Spinal cord (tissue), 10 donors: ENCODE data around the gene C17orf113. TPM values are rescaled to one million over a fixed set of nuclear protein-coding genes. Genes with fewer than 3 reads are reported as not detected.

Experiments
- DNase-seq, 6 donors: peaks; one replicate each; pipeline versions ENCODE4 v3.0.0 to v3.0.0-alpha.2; 2013 to 2015; ENCODE audit warnings: low spot score in 6 of 6, low read depth in 4 of 6
- H3K27ac ChIP-seq: one replicate; pipeline ENCODE4 v1.5.1; 2013; ENCODE audit warnings: low read depth, low read length, control low read depth
- H3K27me3 ChIP-seq: one replicate; pipeline ENCODE4 v1.6.1; 2013; ENCODE audit warnings: low read length; ENCODE audit not compliant: control insufficient read depth, insufficient read depth
- H3K36me3 ChIP-seq: one replicate; pipeline ENCODE4 v1.6.1; 2013; ENCODE audit warnings: low read length; ENCODE audit not compliant: control insufficient read depth, insufficient read depth
- H3K4me1 ChIP-seq: one replicate; pipeline ENCODE4 v1.6.1; 2013; ENCODE audit warnings: low read length; ENCODE audit not compliant: control insufficient read depth, insufficient read depth
- H3K4me3 ChIP-seq: one replicate; pipeline ENCODE4 v1.5.1; 2013; ENCODE audit warnings: low read depth, low read length, control low read depth
- H3K9me3 ChIP-seq: one replicate; pipeline ENCODE4 v1.6.1; 2013; ENCODE audit warnings: low read length; ENCODE audit not compliant: control insufficient read depth, insufficient read depth
- WGBS: methylation state at CpG from one replicate; pipeline ENCODE4 v1.1.5; 2013; ENCODE audit warnings: missing lambda C conversion rate; ENCODE audit not compliant: insufficient coverage; 5-methylcytosine and 5-hydroxymethylcytosine counted together
- polyA plus RNA-seq, 2 donors: library from polyadenylated mRNA; unstranded; fragments of 120-200 nt; gene quantifications; one replicate each; pipeline ENCODE4 v1.2.1, GENCODE V29; 2013; ENCODE audit not compliant: insufficient read length in 2 of 2
- total RNA-seq, 2 donors: library from RNA; depleted of rRNA in 1 of 2; stranded (reverse); fragments of 120-200 nt in 1 of 2; fragments of >200 nt in 1 of 2; gene quantifications; one replicate each; pipeline versions ENCODE4 v1.2.3 to v1.2.4, GENCODE V29; 2013 to 2014
- donor health status: healthy.

C17orf113 gene
- total and polyA plus RNA-seq, 4 donors, result 3.0 to 4.5 (median 3.2) TPM

DNA sequence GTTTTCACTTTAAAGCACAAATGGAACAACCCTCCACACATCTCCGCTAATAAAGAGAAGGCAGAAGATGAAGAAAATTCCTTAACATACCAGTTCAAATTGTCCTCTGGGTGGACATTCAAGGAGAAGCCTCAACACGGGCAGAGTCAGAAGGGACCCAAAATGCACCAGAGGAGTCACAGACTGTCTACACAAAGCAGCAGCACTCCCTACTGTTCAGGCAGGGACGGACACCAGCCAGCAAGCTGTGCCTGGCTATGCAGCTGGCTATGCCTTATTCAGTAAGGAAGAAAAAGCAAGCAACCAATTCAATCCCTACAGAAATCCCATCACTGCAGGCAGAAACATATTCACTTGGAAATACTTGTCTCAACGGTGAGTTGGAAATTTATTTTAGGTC, 41.2 kb downstream of the C17orf113 start:
- no peak overlapping the region for H3K27ac ChIP-seq
- H3K27me3 ChIP-seq, result no peaks in the 10 kb centered on the region
- H3K4me3 ChIP-seq, result no peak overlapping the region
- H3K36me3 ChIP-seq, result peaks cover 5% of the 10 kb centered on the region
- H3K4me1 ChIP-seq, result peaks cover 20% of the 10 kb centered on the region
- peak in 1 of 6 donors; percentile 28 for DNase-seq
- WGBS, result 73% methylated on average over 2 of the region's 4 CpGs
- H3K9me3 ChIP-seq, result no peaks in the 10 kb centered on the region

DNA sequence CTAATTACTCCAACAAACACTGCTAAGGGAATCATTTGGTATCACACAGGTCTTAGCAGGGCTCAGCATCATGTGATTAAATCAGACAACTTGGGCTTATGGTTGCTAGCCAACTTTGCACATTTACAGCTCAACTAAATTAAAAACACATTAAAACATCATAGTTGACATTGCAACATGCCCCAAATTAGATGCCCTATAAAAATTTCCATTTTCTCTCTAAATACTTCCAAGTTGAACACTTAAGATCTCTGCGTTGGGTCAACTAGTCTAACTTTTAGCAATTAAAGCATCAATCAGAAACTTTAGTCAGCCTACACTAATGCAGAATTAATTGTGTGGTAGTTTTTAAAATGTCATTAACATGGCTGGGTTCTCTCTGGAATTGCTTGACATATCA, 45.2 kb downstream of the C17orf113 start:
- Histone ChIP-seq H3K9me3 (no peaks in the 10 kb centered on the region), H3K4me3 (no peak overlapping the region), H3K27ac (peak overlapping the region; percentile 64), H3K36me3 (peaks cover 5% of the 10 kb centered on the region), H3K4me1 (peaks cover 14% of the 10 kb centered on the region), H3K27me3 (no peaks in the 10 kb centered on the region)
- peak in 1 of 6 donors; percentile 22 for DNase-seq
- no CpG with 5 or more reads among the region's 1 CpG for WGBS

DNA sequence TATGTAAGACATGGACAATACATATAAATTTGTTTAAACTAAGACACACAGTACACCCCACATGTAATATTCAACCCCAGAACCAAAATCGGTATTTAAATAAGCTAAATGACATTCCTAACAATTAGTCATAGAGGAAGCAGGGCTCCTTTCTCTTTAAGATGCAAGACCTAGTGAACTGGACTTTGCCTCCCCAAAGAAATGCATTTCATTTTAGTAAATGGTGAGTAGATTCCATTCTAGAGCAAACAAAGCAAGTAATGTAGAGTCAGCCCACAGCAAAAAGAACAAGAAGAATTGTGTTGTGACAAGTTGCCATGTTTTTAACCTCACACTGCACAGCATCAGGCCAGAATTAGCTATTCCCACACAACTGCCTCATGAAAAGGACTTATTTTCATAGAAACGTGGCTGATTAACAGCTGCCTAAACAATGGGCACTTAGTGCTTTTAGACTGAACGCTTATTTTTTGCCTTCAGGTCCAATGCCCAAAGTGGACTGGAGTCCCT, 47.6 kb downstream of the C17orf113 start:
- peaks cover 11% of the 10 kb centered on the region for H3K4me1 ChIP-seq
- peak in 1 of 6 donors; percentile 31 for DNase-seq

DNA sequence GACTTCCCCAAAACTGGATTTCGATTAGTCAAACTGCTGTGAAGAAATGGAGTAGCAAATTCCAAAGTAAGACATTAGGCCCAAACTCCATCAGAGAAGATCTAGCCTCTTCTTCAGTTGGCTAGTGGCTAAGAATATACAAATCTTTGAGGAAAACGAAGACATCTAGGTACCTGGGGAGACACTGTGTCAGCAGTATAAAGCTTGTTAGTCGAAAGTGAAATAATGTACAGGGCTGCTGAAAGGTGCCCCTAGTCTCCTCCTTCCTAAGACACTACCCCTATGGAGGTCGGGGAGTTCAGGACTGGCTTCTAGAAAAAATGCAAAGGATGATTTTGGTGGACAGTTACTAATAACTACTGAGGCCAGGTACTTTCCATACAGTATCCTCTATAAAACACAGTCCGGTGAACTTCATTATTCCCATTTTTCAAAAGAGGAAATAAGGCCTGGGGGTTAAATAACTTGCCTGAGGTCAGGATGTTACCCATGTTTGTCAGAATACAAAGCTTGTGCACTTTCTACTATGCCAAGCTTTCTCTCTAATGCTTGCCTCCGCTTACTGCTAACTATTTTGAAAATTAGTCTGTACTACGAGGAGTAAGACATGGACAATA, 48.1 kb downstream of the C17orf113 start:
- peak overlapping the region; percentile 79 for H3K27ac ChIP-seq
- peaks cover 11% of the 10 kb centered on the region for H3K4me1 ChIP-seq
- no peak overlapping the region for H3K4me3 ChIP-seq
- DNase-seq, result no peak
- WGBS, result no CpG with 5 or more reads among the region's 7 CpGs
- no peaks in the 10 kb centered on the region for H3K27me3 ChIP-seq
- peaks cover 23% of the 10 kb centered on the region for H3K36me3 ChIP-seq
- no peaks in the 10 kb centered on the region for H3K9me3 ChIP-seq

More for the DNA sequence above, 47.6 kb downstream of the C17orf113 start:
- Histone ChIP-seq H3K36me3 (peaks cover 17% of the 10 kb centered on the region), H3K27ac (peak overlapping the region; percentile 79), H3K9me3 (no peaks in the 10 kb centered on the region), H3K27me3 (no peaks in the 10 kb centered on the region), H3K4me3 (no peak overlapping the region)
- 48% methylated on average over 2 of the region's 3 CpGs for WGBS

- Histone ChIP-seq H3K4me3 (no peak overlapping the region), H3K9me3 (no peaks in the 10 kb centered on the region), H3K4me1 (peaks cover 11% of the 10 kb centered on the region), H3K27ac (peak overlapping the region; percentile 79), H3K36me3 (peaks cover 28% of the 10 kb centered on the region), H3K27me3 (no peaks in the 10 kb centered on the region)
- WGBS, result no CpG with 5 or more reads among the region's 2 CpGs
- DNase-seq, result no peak
Observed at GRCh38 chr17:42001729-42002128, 48.7 kb downstream of the C17orf113 start.

DNA sequence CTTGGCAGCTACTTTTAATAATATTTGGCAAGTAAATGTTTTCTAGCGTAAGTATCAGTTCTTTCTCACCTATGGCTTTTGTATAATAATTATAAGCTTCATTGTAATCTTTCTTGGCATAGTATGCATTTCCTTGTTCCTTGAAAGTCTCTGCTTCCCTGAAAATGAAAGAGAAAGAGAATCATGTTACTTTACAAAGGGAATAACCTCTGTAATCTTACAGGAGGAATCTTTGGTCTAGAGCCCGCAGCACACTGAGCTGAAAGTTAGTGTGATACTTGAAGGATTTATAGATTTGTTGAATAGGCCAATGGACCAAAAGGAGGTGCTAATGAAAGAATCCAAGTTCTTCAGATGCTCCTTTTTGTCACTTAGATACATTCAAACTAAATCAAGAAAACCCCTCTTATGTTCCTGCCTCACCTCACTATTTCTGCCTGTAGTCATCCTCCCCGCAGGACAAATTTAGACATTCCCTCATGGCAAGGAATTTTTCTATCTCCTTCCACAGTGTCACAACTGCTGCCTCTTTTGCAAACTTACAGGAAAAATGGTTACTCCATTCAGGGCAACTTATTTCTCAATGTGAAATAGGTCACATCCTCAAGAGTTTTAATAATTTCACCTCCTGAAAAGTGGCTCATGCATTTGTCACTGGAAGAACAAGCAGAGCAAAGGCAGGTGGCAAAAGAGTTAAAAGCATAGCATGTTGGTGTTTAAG, 49.8 kb downstream of the C17orf113 start:
- H3K36me3 ChIP-seq, result peaks cover 39% of the 10 kb centered on the region
- H3K4me1 ChIP-seq, result peaks cover 5% of the 10 kb centered on the region
- 60% methylated on average over 1 of the region's 3 CpGs for WGBS

GRCh38 chr17:41998497-41998896, 51.9 kb downstream of the C17orf113 start:
- WGBS, result 0% methylated on average over 1 of the region's 2 CpGs
- Histone ChIP-seq H3K27ac (no peak overlapping the region), H3K27me3 (no peaks in the 10 kb centered on the region), H3K4me3 (no peak overlapping the region), H3K36me3 (peaks cover 51% of the 10 kb centered on the region), H3K4me1 (no peaks in the 10 kb centered on the region), H3K9me3 (no peaks in the 10 kb centered on the region)
- DNase-seq, result no peak

More for the DNA sequence above, 49.8 kb downstream of the C17orf113 start:
- Histone ChIP-seq H3K9me3 (no peaks in the 10 kb centered on the region), H3K4me3 (no peak overlapping the region), H3K27ac (peak overlapping the region; percentile 4), H3K27me3 (no peaks in the 10 kb centered on the region)
- peak in 1 of 6 donors; percentile 12 for DNase-seq

GRCh38 chr17:41996855-41997164, 53.6 kb downstream of the C17orf113 start:
- WGBS, result 100% methylated on average over 2 of the region's 2 CpGs
- H3K4me3 ChIP-seq, result no peak overlapping the region
- H3K36me3 ChIP-seq, result peaks cover 66% of the 10 kb centered on the region
- H3K9me3 ChIP-seq, result no peaks in the 10 kb centered on the region
- no peaks in the 10 kb centered on the region for H3K27me3 ChIP-seq
- peaks cover under 1% of the 10 kb centered on the region for H3K4me1 ChIP-seq
- DNase-seq, result no peak
- H3K27ac ChIP-seq, result no peak overlapping the region

GRCh38 chr17:41992576-41992975, 57.8 kb downstream of the C17orf113 start:
- peaks cover 69% of the 10 kb centered on the region for H3K36me3 ChIP-seq
- DNase-seq, result peak in 2 of 6 donors; percentile 51 to 77
- no peak overlapping the region for H3K4me3 ChIP-seq
- WGBS, result 29% methylated on average over 2 of the region's 3 CpGs
- no peaks in the 10 kb centered on the region for H3K27me3 ChIP-seq
- H3K4me1 ChIP-seq, result peaks cover 4% of the 10 kb centered on the region
- peak overlapping the region; percentile 61 for H3K27ac ChIP-seq
- no peaks in the 10 kb centered on the region for H3K9me3 ChIP-seq
